ENCODE results near the gene RASSF3.
A peak's percentile ranks its signal among the peaks of the same experiment; 100 is the strongest.

The RASSF3 gene

GRCh38 chr12:64695550-64695949, 85.3 kb downstream of the RASSF3 start:
- DNase-seq: no peak

DNA sequence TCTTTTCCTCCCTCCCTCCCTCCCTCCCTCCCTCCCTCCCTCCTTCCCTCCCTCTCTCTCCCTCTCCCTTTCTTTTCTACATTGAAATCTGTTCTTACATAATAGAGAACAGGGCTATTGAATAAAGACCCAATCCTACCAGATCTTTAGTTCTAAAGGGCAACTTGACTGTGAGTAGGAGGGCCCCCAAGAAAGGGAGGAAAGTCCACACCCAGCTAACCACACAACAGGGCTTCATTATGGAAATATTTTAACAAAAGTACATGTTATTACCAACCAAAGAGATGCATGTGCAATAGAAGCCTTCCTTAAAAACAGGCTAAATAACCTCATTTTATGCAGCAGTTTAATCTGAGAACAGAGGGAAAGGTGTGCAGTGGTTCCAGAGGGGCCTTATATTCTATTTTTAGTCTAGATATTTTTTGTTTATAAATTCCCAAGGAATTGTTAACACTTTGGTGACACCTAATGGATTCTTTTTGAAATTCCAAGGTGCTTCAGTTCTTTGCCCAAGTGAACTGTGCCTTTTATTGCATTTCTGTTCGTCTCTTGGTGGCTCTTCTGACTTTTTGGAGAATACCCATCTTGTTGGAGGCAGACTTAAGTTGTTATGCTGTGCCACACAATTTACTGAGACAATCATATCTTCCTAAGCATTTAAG, 85.9 kb downstream of the RASSF3 start:
- peak; percentile 36 for DNase-seq

- DNase-seq: no peak
Measured at GRCh38 chr12:64699504-64700115, 89.3 kb downstream of the RASSF3 start.

GRCh38 chr12:64700532-64700931, 90.2 kb downstream of the RASSF3 start:
- DNase-seq: no peak

GRCh38 chr12:64701283-64701682, 91.0 kb downstream of the RASSF3 start:
- no peak for DNase-seq

DNA sequence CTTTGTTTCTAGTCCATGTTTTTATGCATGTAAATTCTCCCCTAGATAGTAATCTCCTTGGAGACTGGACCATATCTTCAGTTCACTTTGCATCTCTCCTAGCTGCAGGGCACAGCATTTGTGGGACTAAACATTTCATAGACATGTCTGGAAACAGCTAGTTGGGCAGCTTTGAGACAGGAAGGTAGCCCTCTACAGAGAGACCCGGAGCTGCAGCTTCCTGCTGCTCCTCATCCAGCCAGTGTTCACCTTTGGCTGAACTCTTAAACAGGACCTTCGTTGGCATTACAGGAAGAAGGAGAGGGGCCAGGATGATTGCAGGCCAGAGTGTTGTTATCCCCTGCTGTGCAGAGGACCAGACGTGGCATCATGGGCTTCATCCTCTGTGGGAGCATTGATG, 96.0 kb downstream of the RASSF3 start:
- no peak for DNase-seq

- DNase-seq: no peak
Measured at GRCh38 chr12:64706857-64707256, 96.6 kb downstream of the RASSF3 start.

DNA sequence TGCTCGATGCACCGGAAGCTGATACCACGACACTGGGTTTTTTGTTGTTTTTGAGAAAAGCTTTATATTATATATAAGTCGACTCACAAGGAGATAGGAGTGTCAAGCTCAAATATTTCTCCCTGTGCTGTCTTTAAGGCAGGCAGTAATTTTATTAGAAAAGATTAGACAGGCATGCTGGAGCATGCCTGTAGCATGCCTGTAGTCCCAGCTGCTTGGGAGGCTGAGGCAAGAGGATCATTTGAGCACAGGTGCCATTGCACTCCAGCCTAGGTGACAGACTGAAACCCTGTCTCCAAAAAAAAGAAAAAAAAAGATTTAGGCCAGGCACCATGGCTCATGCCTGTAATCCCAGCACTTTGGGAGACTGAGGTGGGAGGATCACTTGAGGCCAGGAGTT, 97.1 kb downstream of the RASSF3 start:
- DNase-seq: no peak

DNA sequence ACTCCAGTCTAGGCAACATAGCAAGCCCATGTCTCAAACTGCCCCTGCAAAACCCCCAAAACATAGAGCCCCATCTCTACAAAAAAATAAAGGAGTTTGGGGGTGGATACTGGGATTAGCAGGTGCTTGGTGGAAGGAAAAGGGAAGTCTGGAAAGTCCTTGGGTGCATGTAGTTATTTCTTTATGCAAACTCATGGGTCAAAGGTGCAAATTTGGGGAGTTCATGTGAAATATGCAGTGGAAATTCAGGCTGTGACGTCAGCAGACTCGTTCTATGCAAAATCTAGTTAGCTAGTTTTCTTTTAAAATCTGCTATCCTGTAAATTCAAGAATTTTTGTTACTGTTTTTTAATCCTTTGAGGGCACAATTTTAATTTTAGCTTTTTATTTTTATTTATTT, 97.6 kb downstream of the RASSF3 start:
- no peak for DNase-seq

GRCh38 chr12:64709429-64709828, 99.1 kb downstream of the RASSF3 start:
- no peak for DNase-seq

GRCh38 chr12:64713376-64713775, 103.1 kb downstream of the RASSF3 start:
- DNase-seq: no peak

- no peak for DNase-seq
Measured at GRCh38 chr12:64714551-64714968, 104.3 kb downstream of the RASSF3 start.

- no peak for DNase-seq
Measured at GRCh38 chr12:64716371-64716770, 106.1 kb downstream of the RASSF3 start.

DNA sequence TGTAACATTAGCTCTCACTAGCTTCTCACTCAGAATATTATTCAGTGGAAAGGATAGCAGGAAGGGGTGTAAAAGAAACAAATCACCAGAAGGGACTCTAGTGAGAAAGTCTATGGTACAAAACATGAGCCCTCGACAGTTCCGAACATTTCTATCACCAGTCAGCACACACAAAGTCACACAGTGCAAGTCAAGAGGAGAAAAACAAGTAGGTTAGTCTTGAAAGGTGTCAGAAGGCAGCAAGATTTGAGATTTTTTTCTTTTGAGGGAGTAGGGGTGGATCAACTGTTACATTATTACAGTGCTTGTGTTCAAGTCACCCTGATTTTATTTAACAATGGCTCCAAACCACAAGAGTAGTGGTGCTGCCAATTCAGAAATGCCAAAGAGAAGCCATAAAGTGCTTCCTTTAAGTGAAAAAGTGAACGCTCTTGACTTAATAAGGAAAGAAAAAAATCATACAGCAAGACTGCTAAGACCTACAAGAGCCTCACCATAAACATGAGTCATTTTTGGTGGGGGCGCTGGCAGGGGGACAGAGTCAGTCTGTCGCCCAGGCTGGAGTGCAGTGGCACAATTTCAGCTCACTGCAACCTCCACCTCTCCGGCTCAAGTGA, 106.7 kb downstream of the RASSF3 start:
- no peak for DNase-seq

- no peak for DNase-seq
Measured at GRCh38 chr12:64718649-64719048, 108.4 kb downstream of the RASSF3 start.

GRCh38 chr12:64720884-64721283, 110.6 kb downstream of the RASSF3 start:
- no peak for DNase-seq

DNA sequence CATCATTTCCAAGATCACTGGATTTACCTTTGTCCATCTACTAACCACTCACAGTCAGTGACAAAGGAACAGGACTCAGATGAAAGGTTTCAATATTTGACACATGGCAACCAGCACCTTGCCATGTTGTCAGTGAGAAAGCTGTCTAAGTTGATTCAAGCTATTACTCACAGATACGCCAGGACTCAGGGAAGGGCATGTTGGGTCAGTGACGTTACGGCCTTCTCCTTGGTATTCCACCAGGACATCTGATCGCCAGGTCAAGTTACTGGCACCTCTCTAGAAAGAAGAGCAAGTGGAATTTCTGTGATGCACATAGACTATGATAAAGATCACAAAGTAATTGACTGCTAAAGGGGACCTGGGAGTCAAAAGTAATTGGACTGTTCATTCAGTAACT, 112.5 kb downstream of the RASSF3 start:
- DNase-seq: no peak

- DNase-seq: no peak
Measured at GRCh38 chr12:64723630-64724029, 113.3 kb downstream of the RASSF3 start.

GRCh38 chr12:64724201-64724745, 114.0 kb downstream of the RASSF3 start:
- DNase-seq: no peak

DNA sequence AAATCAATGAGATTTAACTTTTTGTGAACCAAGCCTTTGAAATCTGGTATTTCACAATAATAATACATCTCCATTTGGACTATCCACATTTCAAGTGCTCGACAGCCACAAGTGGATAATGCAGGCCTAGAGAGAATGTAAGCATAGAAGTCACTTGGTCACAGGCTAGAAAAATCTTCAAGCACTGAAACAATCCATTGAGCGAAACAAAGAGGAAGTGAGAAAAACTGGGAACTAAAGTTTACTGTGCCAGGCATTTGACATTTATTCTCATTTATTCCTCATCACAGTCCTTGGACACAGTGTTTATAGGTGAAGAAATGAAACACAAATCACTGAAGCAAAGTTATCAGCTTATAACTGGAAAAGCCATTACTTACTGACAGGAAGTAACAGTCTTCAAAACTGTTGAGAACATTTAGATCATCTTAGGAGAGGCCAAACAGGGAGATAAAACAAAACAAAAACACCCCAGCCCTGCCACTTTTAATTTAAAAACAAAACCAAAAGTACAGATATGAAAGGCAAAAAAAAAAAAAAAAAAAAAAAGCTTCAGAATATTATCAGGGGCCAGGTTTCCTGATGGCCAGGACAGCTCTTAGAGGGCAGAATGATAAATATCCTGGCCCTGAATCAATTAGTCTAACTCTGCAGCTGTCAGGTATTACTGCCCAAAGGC, 119.8 kb downstream of the RASSF3 start:
- no peak for DNase-seq

GRCh38 chr12:64730588-64730969, 120.3 kb downstream of the RASSF3 start:
- no peak for DNase-seq

DNA sequence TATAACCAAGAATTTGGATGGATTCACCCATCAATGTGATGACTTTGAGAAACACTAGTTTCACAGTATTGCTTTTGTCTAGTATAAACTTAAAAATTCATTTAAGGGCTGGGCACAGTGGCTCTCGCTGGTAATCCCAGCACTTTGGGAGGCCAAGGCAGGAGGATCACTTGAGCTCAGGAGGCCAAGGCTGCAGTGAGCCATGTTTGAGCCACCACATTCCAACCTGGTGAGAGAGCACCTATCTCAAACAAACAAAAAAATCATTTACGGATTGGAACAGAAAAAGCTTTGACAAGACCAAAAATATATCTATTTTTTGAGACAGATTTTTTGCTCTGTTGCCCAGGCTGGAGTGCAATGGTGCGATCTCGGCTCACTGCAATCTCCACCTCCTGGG, 121.4 kb downstream of the RASSF3 start:
- DNase-seq: no peak

- no peak for DNase-seq
Measured at GRCh38 chr12:64733857-64734256, 123.6 kb downstream of the RASSF3 start.

DNA sequence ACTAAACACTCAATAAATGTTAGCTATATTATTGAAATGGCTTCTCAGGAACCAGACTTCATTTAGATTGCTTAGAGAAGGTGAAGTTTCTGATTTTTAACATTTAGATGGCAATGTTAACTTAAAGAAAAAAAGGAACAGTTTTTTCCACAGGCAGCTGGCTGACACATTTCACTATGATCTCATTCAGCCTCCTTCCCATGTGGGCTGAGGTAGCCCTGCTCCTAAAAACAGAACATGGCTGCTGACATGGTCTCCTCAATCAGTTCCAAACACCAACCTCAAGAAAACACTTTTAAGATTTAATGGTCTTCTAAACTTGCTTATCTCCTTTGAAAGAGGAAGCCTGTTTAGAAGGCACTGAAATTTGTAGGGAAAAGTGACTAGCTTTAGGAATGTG, 125.1 kb downstream of the RASSF3 start:
- no peak for DNase-seq

All from fibroblast of upper back skin (primary cell).